Vagina (tissue), 2 donors: Measurements from ENCODE around the gene DBET.
"Not testable (repeated sequence)": the region's sequence is repeated elsewhere in the genome, so short reads cannot be mapped to it uniquely, and the experiment has no call there.

ENCODE experiments used
- POLR2A ChIP-seq, 2 donors: fragments of 450-650 bp; IDR thresholded peaks; one replicate each; pipeline ENCODE4 v1.6.1; 2017; ENCODE audit warnings: antibody characterized with exemption in 2 of 2, mild to moderate bottlenecking in 2 of 2, moderate library complexity in 2 of 2
- POLR2AphosphoS5 ChIP-seq, 2 donors: sonication (generic); formaldehyde crosslinking; IDR thresholded peaks; one replicate each; pipeline ENCODE4 v1.9.0; 2017; ENCODE audit warnings: antibody characterized with exemption in 2 of 2, mild to moderate bottlenecking in 2 of 2, low read depth in 1 of 2; ENCODE audit not compliant: insufficient read depth in 1 of 2
- TF ChIP-seq, protein P1 (sequence below), 3 experiments: fragments of 450-650 bp in 2 of 3; fragments of 200-600 bp in 1 of 3; sonication (generic) in 1 of 3; IDR thresholded peaks; one replicate each; pipeline ENCODE4 v1.5.1; 2017 to 2019; ENCODE audit warnings: antibody characterized with exemption in 3 of 3, mild to moderate bottlenecking in 2 of 3, moderate library complexity in 2 of 3

DNA sequence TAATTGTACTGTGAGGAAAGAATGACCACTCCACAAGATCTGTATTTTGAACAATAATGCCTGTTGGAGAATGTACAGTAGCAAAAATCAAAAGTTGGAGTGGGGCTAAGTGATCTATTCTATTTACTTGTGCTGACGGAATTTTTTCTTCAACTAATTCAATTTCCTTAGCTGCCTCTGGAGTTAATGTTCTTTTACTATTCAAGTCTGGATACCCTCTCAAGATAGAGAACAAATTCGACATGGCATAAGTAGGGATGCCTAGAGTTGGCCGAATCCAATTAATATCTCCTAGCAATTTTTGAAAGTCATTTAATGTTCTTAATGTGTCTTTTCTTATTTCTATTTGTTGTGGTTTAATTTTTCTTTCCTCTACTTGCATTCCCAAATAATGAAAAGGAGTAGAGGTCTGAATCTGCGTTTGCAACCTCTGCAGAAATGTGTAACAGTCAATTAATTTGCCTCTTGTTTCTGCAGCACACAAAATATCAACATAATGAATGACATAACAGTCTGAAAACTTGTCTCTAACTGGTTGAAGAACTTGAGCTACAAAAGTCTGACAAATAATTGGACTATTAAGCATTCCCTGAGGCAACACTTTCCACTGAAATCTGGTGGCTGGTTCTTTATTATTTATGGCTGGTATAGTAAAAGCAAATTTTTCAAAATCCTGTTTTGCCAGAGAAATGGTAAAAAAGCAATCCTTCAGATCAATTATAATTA, 46.4 kb downstream of the DBET start:
- TF ChIP-seq POLR2A (IDR thresholded peaks at IDR 0.05); POLR2AphosphoS5 (IDR thresholded peaks at IDR 0.05; ENCODE audit: insufficient read depth in 1 of 2, low read depth in 1 of 2): not testable (repeated sequence)
- TF ChIP-seq, protein P1, sequence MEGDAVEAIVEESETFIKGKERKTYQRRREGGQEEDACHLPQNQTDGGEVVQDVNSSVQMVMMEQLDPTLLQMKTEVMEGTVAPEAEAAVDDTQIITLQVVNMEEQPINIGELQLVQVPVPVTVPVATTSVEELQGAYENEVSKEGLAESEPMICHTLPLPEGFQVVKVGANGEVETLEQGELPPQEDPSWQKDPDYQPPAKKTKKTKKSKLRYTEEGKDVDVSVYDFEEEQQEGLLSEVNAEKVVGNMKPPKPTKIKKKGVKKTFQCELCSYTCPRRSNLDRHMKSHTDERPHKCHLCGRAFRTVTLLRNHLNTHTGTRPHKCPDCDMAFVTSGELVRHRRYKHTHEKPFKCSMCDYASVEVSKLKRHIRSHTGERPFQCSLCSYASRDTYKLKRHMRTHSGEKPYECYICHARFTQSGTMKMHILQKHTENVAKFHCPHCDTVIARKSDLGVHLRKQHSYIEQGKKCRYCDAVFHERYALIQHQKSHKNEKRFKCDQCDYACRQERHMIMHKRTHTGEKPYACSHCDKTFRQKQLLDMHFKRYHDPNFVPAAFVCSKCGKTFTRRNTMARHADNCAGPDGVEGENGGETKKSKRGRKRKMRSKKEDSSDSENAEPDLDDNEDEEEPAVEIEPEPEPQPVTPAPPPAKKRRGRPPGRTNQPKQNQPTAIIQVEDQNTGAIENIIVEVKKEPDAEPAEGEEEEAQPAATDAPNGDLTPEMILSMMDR (IDR thresholded peaks at IDR 0.05), result not testable (repeated sequence)
